ENCODE data around the gene NTSR2. TPM values are rescaled to one million over a fixed set of nuclear protein-coding genes. Genes with fewer than 3 reads are reported as not detected.

Gene NTSR2
- total RNA-seq, 6 experiments from 2014 or later: not detected

DNA sequence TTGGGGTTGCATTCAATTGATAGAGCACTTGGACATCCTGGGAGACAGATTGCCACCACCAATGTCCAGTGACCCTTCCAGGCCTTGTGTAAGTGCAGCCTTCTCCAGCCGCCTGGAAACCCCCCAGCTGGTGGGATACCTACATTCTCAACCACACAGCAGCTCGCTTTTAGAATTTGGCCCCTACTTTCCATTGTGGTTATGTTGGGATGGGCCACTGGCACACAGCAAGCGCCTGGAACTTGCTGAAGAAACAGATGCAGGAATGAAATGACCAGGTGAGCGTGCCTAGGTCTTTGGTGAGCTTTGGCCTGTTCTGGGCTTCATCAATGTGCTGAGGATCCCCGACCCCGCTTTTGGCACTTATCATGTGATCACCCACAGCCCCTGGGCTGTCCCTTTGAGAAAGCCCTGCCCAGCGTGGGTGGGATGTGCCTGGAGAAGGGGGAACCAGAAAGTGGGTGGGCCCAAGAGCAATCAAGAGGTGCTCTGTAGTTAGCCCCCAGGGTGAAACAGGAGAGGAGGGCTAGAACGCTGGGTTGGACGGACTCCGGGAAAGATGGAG, 16.0 kb upstream of the NTSR2 start:
- Histone ChIP-seq H3K4me1 (no peaks in the 10 kb centered on the region), H3K36me3 (no peaks in the 10 kb centered on the region), H3K9me3 (no peaks in the 10 kb centered on the region), H3K27me3 (no peaks in the 10 kb centered on the region), H3K27ac (no peak overlapping the region), H3K4me3 (no peak overlapping the region)
- 86% methylated on average over 8 of the region's 10 CpGs for WGBS (ENCODE audit: insufficient coverage, low coverage, low lambda C conversion rate, missing lambda C conversion rate)
- DNase-seq: no peak
- no peak for TF ChIP-seq POLR2A (IDR thresholded peaks at IDR 0.05)
- TF ChIP-seq, protein P1, sequence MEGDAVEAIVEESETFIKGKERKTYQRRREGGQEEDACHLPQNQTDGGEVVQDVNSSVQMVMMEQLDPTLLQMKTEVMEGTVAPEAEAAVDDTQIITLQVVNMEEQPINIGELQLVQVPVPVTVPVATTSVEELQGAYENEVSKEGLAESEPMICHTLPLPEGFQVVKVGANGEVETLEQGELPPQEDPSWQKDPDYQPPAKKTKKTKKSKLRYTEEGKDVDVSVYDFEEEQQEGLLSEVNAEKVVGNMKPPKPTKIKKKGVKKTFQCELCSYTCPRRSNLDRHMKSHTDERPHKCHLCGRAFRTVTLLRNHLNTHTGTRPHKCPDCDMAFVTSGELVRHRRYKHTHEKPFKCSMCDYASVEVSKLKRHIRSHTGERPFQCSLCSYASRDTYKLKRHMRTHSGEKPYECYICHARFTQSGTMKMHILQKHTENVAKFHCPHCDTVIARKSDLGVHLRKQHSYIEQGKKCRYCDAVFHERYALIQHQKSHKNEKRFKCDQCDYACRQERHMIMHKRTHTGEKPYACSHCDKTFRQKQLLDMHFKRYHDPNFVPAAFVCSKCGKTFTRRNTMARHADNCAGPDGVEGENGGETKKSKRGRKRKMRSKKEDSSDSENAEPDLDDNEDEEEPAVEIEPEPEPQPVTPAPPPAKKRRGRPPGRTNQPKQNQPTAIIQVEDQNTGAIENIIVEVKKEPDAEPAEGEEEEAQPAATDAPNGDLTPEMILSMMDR (IDR thresholded peaks at IDR 0.05): no peak
- no peak for ATAC-seq
- intact Hi-C loops (cut with DNase I): loop anchor here (5.0 kb wide), 1 partner anchor 101 kb away; no protein-coding TSS in a partner anchor

DNA sequence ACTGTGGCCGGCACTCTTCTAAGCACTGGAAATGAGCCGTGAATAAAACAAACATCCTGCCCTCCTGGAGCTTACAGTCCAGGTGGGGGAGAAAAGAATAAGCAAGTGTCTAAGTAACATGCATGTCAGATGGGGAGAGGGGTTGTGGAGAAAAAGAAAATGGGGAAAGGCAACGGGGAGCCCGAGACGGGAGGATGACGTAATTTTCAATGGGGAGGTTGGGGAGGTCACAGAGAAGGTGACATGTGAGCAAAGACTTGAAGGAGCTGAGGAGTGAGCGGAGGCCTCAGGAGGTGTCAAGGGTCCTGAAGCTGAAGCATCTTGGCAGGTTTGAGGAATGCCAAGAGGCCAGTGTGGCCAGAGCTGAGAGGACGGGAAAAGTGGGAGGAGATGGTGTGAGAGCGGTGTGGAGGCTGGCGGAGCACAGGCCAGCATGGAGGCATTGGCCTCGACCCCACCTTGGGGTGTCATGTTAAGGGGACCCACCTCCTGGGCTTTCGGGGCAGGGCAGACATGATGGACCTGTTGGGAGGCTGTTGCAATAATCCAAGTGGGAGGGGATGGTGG, 15.0 kb upstream of the NTSR2 start:
- no peak for ATAC-seq
- DNase-seq: no peak
- H3K4me1 ChIP-seq: no peaks in the 10 kb centered on the region
- WGBS (ENCODE audit: insufficient coverage, low coverage, low lambda C conversion rate, missing lambda C conversion rate): 75% methylated on average over 12 of the region's 12 CpGs
- H3K27ac ChIP-seq: no peak overlapping the region
- intact Hi-C loops (cut with DNase I): loop anchor here (5.0 kb wide), 1 partner anchor 102 kb away; no protein-coding TSS in a partner anchor
- H3K36me3 ChIP-seq: no peaks in the 10 kb centered on the region
- H3K27me3 ChIP-seq: no peaks in the 10 kb centered on the region
- no peak for TF ChIP-seq POLR2A (IDR thresholded peaks at IDR 0.05)
- TF ChIP-seq, protein P1 (IDR thresholded peaks at IDR 0.05): no peak
- H3K4me3 ChIP-seq: no peak overlapping the region
- no peaks in the 10 kb centered on the region for H3K9me3 ChIP-seq

DNA sequence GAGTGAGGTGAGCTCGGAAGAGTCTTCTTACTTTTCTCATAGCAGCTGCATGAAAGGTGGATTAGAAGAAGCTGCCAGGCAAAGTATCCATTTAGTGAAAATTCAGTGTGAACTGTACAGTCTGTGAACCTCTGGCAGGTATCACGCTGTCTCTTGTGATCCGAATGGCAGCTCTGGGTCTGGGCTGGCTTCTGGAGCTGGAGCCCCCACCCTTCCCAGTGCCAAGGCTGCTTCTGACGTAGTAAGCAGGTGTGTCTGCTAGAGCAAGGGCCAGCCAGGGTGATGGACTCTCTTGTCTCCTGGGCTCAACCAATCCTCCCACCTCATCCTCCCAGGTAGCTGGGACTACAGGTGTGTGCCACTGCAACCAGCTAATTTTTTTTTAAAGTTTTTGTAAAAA, 14.0 kb upstream of the NTSR2 start:
- Histone ChIP-seq H3K27ac (no peak overlapping the region), H3K4me3 (no peak overlapping the region), H3K36me3 (no peaks in the 10 kb centered on the region), H3K27me3 (no peaks in the 10 kb centered on the region), H3K9me3 (no peaks in the 10 kb centered on the region), H3K4me1 (no peaks in the 10 kb centered on the region)
- no CpG with 5 or more reads among the region's 4 CpGs for WGBS (ENCODE audit: insufficient coverage, low coverage, low lambda C conversion rate, missing lambda C conversion rate)
- no peak for TF ChIP-seq POLR2A (IDR thresholded peaks at IDR 0.05)
- TF ChIP-seq, protein P1 (IDR thresholded peaks at IDR 0.05): no peak
- intact Hi-C loops (cut with DNase I): no loop called here
- DNase-seq (no peak), ATAC-seq (no peak)

DNA sequence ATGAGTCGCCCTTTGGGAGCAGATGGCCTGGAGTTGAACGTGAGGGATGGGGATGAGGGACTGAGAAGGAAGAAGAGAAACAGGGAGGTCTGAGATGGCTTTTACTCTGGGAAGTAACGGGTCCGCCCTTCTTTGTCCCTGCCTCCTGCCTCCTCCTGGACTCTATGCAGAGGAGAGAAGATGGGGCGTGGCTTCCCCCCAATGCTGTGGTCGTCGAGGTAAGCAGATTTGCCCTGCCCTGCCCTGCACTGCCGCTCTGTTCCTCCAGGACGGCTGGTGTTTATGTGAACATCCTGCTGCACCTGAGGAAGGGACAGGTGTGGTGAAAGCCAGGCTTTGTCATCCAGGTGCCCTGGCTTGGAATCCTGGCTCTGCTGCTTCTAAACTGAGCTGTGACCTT, 13.5 kb upstream of the NTSR2 start:
- Histone ChIP-seq H3K36me3 (no peaks in the 10 kb centered on the region), H3K4me1 (no peaks in the 10 kb centered on the region), H3K27ac (no peak overlapping the region), H3K27me3 (no peaks in the 10 kb centered on the region), H3K4me3 (no peak overlapping the region), H3K9me3 (no peaks in the 10 kb centered on the region)
- intact Hi-C loops (cut with DNase I): no loop called here
- ATAC-seq: no peak
- no peak for DNase-seq
- WGBS (ENCODE audit: insufficient coverage, low coverage, low lambda C conversion rate, missing lambda C conversion rate): 45% methylated on average over 3 of the region's 9 CpGs
- TF ChIP-seq, protein P1 (IDR thresholded peaks at IDR 0.05): no peak
- TF ChIP-seq POLR2A (IDR thresholded peaks at IDR 0.05): no peak

All from right lobe of liver (tissue), 6 donors.